Stimulated activated CD8-positive, alpha-beta memory T cell treated with anti-CD3 and anti-CD28 coated beads, Interleukin-7, amount 100 ng/mL, for 48 hours (primary cell): ENCODE measurements around the gene RYR3.
A peak's percentile ranks its signal among the peaks of the same experiment; 100 is the strongest.

ENCODE experiments used
- DNase-seq, 2 donors: peaks; one replicate each; pipeline ENCODE4 v3.0.0-alpha.2; 2020; ENCODE audit warnings: low read depth in 1 of 2; ENCODE audit errors: extremely low read depth in 1 of 2

Gene RYR3

GRCh38 chr15:33310481-33311311 is at the start of gene RYR3:
Gene RYR3, plus strand, starts transcription at chr15:33310967. Its CDS starts 79 bp downstream, at chr15:33311046.
- no peak for DNase-seq

- DNase-seq: no peak
Observed at GRCh38 chr15:33262306-33262705, 48.5 kb upstream of the RYR3 start.

DNA sequence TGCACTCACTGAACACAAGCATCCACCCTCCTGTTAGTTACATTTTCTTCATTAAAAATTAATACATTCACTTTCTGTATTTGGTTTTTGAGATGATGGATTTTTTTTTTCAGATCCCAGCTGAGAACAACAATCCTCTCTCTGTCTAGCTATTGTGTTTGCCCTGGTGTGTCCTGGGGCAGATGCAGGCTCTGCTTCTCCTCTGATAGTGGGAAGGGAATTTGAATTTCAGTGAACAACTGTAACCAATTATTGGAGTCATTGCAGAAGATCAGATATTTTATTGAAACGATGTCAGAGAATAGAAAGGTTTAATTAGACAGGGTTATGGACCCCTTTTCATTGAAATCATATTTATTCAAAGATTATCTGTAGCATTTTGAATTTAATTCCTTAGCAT is 33.1 kb upstream of the RYR3 start:
- no peak for DNase-seq

GRCh38 chr15:33278816-33279612 is 31.8 kb upstream of the RYR3 start:
- no peak for DNase-seq

- no peak for DNase-seq
Observed at GRCh38 chr15:33279613-33280205, 31.1 kb upstream of the RYR3 start.

DNA sequence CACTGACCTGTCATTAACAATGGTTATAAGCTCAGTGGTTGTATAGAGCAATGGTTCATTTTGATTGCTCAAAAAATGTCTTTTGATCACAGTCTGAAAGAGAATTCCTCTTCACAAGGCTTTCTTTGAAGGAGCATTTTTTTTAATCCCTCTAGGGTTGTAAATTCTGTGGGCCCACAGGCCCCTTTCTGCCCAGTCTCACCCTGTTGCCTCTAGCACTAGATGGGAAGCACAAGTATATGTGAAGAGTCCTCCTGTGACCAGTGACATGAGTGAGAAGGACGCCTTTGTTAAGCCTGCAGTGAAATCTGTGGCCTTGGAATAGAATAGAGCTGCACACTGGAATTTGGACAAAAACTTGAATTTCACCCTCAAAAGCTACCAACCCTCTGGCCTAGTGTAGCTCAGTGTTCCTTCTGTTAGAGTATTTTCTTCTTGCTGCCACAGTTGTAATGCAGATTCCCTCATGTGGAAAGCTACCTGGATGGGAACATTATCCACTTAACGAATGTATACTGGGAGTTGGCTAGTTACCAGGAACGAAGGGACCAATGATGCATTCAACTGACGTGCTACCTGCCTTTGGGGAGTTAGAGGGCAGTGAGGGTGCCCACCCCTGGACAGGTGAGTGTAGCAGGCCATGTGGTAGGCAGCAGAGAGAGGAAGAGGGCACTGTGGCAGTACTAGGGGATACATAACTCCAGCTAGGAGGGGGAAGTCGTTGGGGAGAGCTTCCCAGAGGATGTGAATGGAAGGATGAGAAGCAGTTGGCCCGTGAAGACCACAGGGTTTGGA is 28.3 kb upstream of the RYR3 start:
- no peak for DNase-seq

- DNase-seq: no peak
Observed at GRCh38 chr15:33283576-33283975, 27.2 kb upstream of the RYR3 start.

GRCh38 chr15:33284336-33284735 is 26.4 kb upstream of the RYR3 start:
- DNase-seq: no peak

DNA sequence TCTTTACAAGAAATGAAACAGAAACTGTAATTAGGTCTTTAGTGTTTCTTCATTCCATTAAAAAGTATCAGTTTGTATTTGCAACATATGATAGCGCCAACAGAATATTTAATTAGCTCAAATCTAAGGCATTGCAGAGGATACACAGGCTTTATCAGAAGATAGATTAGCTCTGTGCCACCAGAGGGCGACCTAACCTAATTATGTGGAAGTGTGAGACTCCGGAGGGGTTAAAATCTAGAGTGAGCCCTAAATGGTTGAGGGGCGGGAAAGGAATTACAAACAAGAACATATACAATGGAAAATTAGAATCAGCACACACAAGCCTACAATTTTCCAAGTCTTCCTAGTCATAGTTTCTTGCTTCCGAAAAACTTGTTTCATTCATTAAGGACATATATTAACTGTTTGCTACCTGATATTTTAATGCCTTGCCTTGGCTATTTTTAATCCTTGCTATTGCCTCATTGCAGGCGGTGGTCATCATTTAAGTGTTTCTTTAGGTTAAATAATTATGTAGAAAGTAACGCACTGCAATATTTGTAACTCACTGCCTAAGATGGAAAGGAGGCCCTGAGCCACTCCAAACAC is 18.0 kb upstream of the RYR3 start:
- DNase-seq: peak in 1 of 2 donors; percentile 35

- no peak for DNase-seq
Observed at GRCh38 chr15:33293713-33294334, 16.9 kb upstream of the RYR3 start.

DNA sequence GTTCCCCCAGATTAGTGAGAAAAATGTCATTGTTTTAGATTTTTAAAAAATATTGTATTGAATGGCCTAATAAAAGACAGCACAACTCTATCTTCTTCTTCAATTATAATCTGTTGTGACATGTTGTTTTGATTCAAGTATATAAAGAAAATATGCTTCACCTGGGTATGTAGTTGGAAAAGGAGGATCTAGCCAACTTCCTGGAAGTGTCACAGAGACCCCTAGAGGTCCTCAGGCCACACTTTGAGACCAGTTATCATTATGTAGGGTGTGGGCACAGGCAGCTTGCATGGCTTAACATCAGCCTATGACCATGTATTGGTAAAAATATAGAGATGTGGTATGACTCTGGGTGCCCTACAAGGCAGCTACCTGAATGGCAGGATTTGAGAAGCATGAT is 14.7 kb upstream of the RYR3 start:
- no peak for DNase-seq

DNA sequence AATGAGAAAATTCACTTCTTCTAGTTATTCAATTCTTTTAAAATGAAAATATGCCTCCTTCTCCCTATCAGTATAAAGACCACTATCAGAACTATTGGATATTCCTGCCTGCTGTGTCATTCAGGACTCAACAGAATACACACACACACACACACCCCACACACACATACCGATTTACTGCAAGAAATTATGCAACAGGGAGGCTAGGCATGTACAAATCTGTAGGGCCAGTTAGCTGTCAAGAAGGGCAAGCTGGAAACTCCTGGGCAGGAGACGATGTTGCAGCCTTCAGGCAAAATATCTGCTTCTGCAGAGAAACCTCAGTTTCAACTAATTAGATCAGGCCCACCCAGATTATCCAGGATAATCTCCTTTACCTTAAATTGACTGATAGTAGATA is 13.9 kb upstream of the RYR3 start:
- DNase-seq: no peak

GRCh38 chr15:33298631-33299030 is 12.1 kb upstream of the RYR3 start:
- no peak for DNase-seq

DNA sequence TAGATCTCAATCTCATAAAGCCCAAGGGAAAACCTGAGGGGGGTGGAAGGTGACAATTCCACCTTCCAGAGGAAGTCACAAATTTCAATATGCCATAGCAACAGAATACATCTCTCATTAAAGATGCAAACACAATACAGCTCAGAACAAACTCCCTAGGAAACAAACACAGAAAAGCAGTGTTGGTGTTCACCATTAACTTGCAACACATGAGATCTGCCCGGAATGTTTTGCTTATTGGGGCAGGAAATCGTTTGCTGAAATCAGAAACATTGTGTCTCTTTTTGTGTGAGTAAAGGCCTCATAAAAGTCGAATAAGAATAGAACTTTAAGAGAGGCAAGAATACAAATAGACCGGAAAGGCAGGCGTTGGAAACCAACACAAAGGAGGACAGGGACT is 5.8 kb upstream of the RYR3 start:
- no peak for DNase-seq

DNA sequence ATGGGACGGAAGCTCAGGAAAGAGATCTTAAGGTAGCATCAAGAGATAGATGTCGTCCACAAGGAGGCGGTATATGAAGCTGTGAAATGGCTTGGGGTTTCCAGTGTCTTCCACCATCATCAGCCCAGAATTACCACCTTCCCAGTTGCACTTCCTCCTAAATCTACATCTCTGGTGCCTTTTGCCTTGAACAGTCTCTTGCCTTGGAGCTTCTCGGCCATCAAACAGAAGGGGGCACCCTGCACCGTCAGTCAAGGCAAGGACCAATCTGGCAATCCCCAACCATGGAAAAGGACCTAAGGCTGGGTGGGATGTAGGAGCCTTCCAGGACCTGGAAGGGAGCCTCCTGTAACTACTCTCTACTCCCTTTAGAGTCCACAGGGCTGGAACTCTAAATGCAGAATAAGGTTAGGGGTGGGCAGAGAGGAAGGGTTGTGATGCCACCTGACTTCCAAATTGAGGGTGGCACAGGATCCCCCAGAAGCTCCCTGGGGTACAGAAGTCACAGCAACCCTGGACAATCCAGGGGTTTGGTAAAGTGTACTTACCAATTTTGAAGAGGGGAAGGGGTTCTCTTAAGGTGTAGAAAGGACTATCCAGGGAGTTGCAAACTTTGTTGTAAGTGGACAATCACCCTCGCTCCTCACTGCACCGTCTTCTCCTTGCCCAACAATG is 1.0 kb upstream of the RYR3 start:
- DNase-seq: no peak

- no peak for DNase-seq
Observed at GRCh38 chr15:33311312-33311971, 675 bp downstream of the RYR3 start.

GRCh38 chr15:33313491-33313890 is 2.7 kb downstream of the RYR3 start:
- no peak for DNase-seq

DNA sequence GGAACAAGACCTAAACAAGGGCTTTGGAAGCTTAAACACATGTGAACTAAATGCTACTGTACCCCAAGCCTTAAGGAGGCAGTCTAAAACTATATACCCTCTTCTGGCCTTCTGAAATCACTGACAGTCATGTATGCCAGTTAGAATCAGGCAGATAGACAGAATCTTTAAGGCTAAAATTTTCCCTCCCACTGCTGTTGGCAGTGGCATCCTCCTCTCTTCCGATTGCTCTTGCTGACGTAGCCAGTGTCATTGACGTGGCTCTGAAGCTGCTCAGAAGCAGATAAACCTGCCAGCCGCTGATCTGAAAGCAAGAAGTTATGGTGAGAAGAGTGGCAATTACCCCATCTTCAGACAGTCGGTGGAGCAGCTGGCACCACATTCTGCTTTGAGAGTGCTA is 3.3 kb downstream of the RYR3 start:
- no peak for DNase-seq

DNA sequence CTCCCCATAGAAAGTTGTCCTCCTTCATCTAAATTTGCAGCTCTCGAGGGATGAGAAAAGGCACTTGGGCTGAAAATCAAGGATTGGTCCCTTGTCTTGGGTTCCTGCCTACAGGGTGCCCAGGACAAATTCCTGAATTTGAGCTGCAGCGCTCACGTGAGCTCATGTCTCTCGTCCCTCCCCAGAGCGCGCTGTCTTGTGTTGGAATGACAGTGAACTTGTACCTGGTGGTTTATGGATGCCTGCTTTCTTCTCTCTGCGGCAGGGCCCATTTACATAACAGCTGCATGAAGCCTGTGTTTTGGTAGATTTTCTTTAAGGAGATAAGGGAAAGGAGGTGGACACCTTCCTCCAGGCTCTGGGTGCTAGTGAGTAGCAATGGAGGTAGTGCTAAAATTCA is 4.3 kb downstream of the RYR3 start:
- no peak for DNase-seq
